Mesenchymal stem cell (in vitro differentiated cells and primary cell): ENCODE data around the gene GRIFIN.

Source experiments
- DNase-seq: peaks from one replicate; pipeline ENCODE4 v3.0.0-alpha.2; 2013
- H2AFZ ChIP-seq: one replicate; pipeline ENCODE4 v1.6.1; 2013; ENCODE audit warnings: low read depth, mild to moderate bottlenecking, control low read depth, inconsistent platforms, low read length, moderate library complexity
- H2AK5ac ChIP-seq: 2 replicates; pipeline ENCODE4 v1.6.1; 2013; ENCODE audit warnings: low read length, moderate library complexity, mild to moderate bottlenecking, inconsistent platforms; ENCODE audit not compliant: severe bottlenecking
- H2BK120ac ChIP-seq: one replicate; pipeline ENCODE4 v1.6.1; 2013; ENCODE audit warnings: low read depth, mild to moderate bottlenecking, inconsistent platforms, low read length, moderate library complexity
- H2BK12ac ChIP-seq, 2 experiments: one replicate each; pipeline ENCODE4 v1.6.1; 2013; ENCODE audit warnings: inconsistent platforms in 2 of 2, low read length in 2 of 2, mild to moderate bottlenecking in 2 of 2, moderate library complexity in 2 of 2, control low read depth in 1 of 2
- H2BK15ac ChIP-seq: one replicate; pipeline ENCODE4 v1.6.1; 2013; ENCODE audit warnings: mild to moderate bottlenecking, low read depth, inconsistent platforms; ENCODE audit not compliant: poor library complexity, severe bottlenecking
- H2BK5ac ChIP-seq: 2 replicates; pipeline ENCODE4 v1.6.1; 2013; ENCODE audit warnings: low read depth, mild to moderate bottlenecking, low read length, control low read depth, inconsistent platforms; ENCODE audit not compliant: poor library complexity, severe bottlenecking
- H3K14ac ChIP-seq, 2 experiments: one replicate each; pipeline ENCODE4 v1.6.1; 2013; ENCODE audit warnings: inconsistent platforms in 2 of 2, low read length in 2 of 2, control low read depth in 1 of 2, mild to moderate bottlenecking in 1 of 2, moderate library complexity in 1 of 2
- H3K18ac ChIP-seq, 2 experiments: one replicate each; pipeline ENCODE4 v1.6.1; 2013; ENCODE audit warnings: inconsistent platforms in 2 of 2, low read length in 2 of 2, control low read depth in 1 of 2, low read depth in 1 of 2, mild to moderate bottlenecking in 1 of 2
- H3K23ac ChIP-seq, 2 experiments: one replicate each; pipeline ENCODE4 v1.6.1; 2013; ENCODE audit warnings: inconsistent platforms in 2 of 2, low read length in 2 of 2, mild to moderate bottlenecking in 2 of 2, moderate library complexity in 2 of 2, control low read depth in 1 of 2
- H3K27ac ChIP-seq: 2 replicates; pipeline ENCODE4 v1.5.1; 2013; ENCODE audit warnings: mild to moderate bottlenecking, moderate library complexity, low read length, control low read depth, inconsistent platforms; ENCODE audit not compliant: poor library complexity, severe bottlenecking
- H3K27me3 ChIP-seq, 2 experiments: 2 replicates each; pipeline versions ENCODE4 v1.6.1 to v1.7.0; 2013; ENCODE audit warnings: low read length in 2 of 2, mild to moderate bottlenecking in 2 of 2, moderate library complexity in 2 of 2, control low read depth in 1 of 2, inconsistent platforms in 1 of 2; ENCODE audit not compliant: control insufficient read depth in 1 of 2, insufficient read depth in 1 of 2
- H3K36me3 ChIP-seq, 2 experiments: 2 replicates each; pipeline versions ENCODE4 v1.6.1 to v1.7.0; 2013; ENCODE audit warnings: low read length in 2 of 2, control low read depth in 1 of 2, inconsistent platforms in 1 of 2, low read depth in 1 of 2, mild to moderate bottlenecking in 1 of 2; ENCODE audit not compliant: insufficient read depth in 2 of 2, control insufficient read depth in 1 of 2
- H3K4ac ChIP-seq, 2 experiments: one replicate each; pipeline ENCODE4 v1.6.1; 2013; ENCODE audit warnings: inconsistent platforms in 2 of 2, low read length in 2 of 2, mild to moderate bottlenecking in 2 of 2, moderate library complexity in 2 of 2, control low read depth in 1 of 2, low read depth in 1 of 2
- H3K4me1 ChIP-seq: 2 replicates; pipeline ENCODE4 v1.6.1; 2013; ENCODE audit warnings: low read depth, low read length, control low read depth; ENCODE audit not compliant: control insufficient read depth, insufficient read depth
- H3K4me2 ChIP-seq: 2 replicates; pipeline ENCODE4 v1.6.1; 2013; ENCODE audit warnings: low read length, mild to moderate bottlenecking, inconsistent platforms; ENCODE audit not compliant: poor library complexity, severe bottlenecking
- H3K4me3 ChIP-seq, 2 experiments: 2 replicates each; pipeline versions ENCODE4 v1.5.1 to v1.7.0; 2013; ENCODE audit warnings: low read length in 2 of 2, mild to moderate bottlenecking in 2 of 2, control low read depth in 1 of 2, low read depth in 1 of 2; ENCODE audit not compliant: insufficient read depth in 1 of 2
- H3K79me1 ChIP-seq: replicated peaks from 2 replicates; pipeline ENCODE4 v1.6.1; 2013; ENCODE audit warnings: mild to moderate bottlenecking, control low read depth, low read length, inconsistent platforms; ENCODE audit not compliant: poor library complexity, severe bottlenecking
- H3K9ac ChIP-seq: 2 replicates; pipeline ENCODE4 v1.7.0; 2013; ENCODE audit warnings: mild to moderate bottlenecking, low read length, moderate library complexity
- H3K9me3 ChIP-seq: 2 replicates; pipeline ENCODE4 v1.7.0; 2013; ENCODE audit warnings: mild to moderate bottlenecking, low read length; ENCODE audit not compliant: control insufficient read depth
- H4K8ac ChIP-seq: one replicate; pipeline ENCODE4 v1.6.1; 2013; ENCODE audit warnings: inconsistent platforms, mild to moderate bottlenecking, low read length, moderate library complexity
- H4K91ac ChIP-seq: one replicate; pipeline ENCODE4 v1.6.1; 2013; ENCODE audit warnings: mild to moderate bottlenecking, low read length, inconsistent platforms
- WGBS: methylation state at CpG from one replicate; pipeline ENCODE4 v1.1.7; 2013; ENCODE audit warnings: mixed read lengths; 5-methylcytosine and 5-hydroxymethylcytosine counted together

Gene GRIFIN

DNA sequence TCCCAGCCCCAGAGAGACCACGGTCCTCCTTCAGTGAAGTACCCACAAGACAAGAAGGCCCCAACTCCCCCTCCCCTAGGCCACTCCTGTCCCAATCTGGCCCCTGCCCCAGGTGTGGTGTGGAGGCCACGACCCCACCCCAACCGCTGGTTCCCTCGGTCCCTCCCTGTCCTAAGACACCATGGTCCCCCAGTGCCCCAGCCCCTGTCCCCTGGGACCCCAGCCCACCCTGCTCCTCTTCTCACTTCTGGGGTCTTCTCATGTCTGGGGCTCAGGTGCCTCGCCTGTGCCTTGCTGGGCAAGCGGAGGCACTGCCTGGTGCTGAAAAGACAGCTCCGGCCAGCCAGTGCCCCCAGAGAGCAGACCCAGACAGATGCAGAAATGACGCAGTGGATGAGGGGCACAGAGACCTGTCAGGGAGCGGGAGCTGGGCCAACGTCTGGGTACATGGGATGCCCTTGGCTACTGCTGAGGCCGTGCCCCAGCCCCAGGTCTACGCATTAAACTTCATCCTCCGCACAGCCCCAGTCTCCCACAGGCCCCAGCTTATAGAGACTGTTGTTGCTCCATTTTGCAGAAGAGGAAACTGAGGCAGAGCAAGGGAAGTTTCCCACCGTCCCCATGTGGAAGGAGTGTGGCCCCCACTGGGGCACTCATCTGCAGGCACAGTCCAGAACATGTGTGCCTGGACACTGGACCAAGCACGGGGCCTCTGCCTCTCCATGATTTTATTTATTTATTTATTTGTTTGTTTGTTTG, 14.8 kb downstream of the GRIFIN start:
- Histone ChIP-seq H2AFZ (no peak overlapping the region), H3K4me1 (peaks cover 7% of the 10 kb centered on the region), H3K14ac (no peak overlapping the region), H4K91ac (no peak overlapping the region), H3K9ac (no peak overlapping the region), H3K27me3 (peaks cover 0 to 7% of the 10 kb centered on the region in 2 experiments), H3K79me1 (no peaks in the 10 kb centered on the region), H3K18ac (no peak overlapping the region), H2BK120ac (no peak overlapping the region), H3K36me3 (no peaks in the 10 kb centered on the region), H3K27ac (no peak overlapping the region), H2BK15ac (no peak overlapping the region), H3K9me3 (no peaks in the 10 kb centered on the region), H3K23ac (no peak overlapping the region), H3K4ac (no peak overlapping the region), H4K8ac (no peak overlapping the region), H2BK12ac (no peak overlapping the region), H2BK5ac (no peak overlapping the region), H3K4me2 (no peak overlapping the region), H2AK5ac (no peak overlapping the region), H3K4me3 (no peak overlapping the region)
- WGBS, result 76% methylated on average over 13 of the region's 15 CpGs
- no peak for DNase-seq

DNA sequence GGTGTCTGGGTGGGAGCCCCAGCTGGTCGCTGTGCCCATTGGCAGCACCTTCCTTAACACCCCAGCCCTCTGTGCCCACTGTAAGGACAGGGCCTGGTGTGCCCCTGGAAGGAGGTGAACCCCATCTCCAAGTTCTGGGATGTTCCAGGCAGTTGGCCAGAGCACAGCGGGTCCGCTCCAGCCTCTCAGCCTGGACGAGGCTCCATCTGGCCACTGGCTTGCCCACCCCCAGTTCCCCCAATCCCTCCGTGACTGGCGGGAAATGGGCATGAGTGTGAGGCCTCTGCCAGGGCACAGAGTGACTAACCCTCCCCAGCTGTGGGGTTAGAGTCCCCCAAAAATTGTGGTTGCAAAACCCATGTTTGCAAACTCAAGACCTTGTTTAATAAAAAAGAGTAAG, 15.6 kb downstream of the GRIFIN start:
- H3K27ac ChIP-seq, result no peak overlapping the region

DNA sequence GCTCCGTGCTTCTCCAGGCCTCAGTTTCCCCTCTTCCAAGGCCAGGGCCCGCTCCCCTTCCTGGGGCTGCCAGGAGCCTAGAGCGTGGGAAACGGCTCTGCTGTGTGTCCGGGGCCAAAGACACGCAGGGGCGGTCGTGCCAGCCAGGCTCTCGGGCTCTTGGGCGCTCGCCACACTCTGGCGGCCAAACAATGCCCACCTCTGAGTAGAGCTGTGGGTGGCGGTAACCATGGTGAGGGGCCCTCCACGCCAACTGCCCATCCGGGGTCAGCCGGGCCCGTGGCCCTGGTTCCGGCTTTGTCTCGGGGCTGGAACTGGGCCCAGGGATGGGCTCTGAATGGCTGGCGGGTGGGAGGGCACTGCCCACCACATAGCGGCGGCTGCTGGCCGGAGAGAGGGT, 16.0 kb downstream of the GRIFIN start:
- H4K8ac ChIP-seq, result no peak overlapping the region
- no peak overlapping the region for H3K9ac ChIP-seq
- no peak overlapping the region for H3K23ac ChIP-seq
- no peak overlapping the region for H2BK5ac ChIP-seq
- no peak overlapping the region for H3K27ac ChIP-seq
- H3K79me1 ChIP-seq, result no peaks in the 10 kb centered on the region
- no peaks in the 10 kb centered on the region for H3K9me3 ChIP-seq
- H2AFZ ChIP-seq, result no peak overlapping the region
- no peak overlapping the region for H3K4me2 ChIP-seq
- no peak overlapping the region for H2BK15ac ChIP-seq
- 93% methylated on average over 23 of the region's 23 CpGs for WGBS
- peaks cover 7% of the 10 kb centered on the region for H3K4me1 ChIP-seq
- H2AK5ac ChIP-seq, result no peak overlapping the region
- H3K27me3 ChIP-seq, result peaks cover 0 to 7% of the 10 kb centered on the region in 2 experiments
- H3K14ac ChIP-seq, result peak overlapping the region in 1 of 2 experiments; percentile 20
- no peak overlapping the region for H3K4ac ChIP-seq
- H2BK12ac ChIP-seq, result no peak overlapping the region
- H4K91ac ChIP-seq, result no peak overlapping the region
- no peak overlapping the region for H3K18ac ChIP-seq
- DNase-seq, result no peak
- H2BK120ac ChIP-seq, result no peak overlapping the region
- H3K36me3 ChIP-seq, result no peaks in the 10 kb centered on the region
- H3K4me3 ChIP-seq, result no peak overlapping the region

More for the DNA sequence above, 15.6 kb downstream of the GRIFIN start:
- Histone ChIP-seq H3K4me2 (no peak overlapping the region), H2AK5ac (no peak overlapping the region), H4K91ac (no peak overlapping the region), H3K27me3 (peaks cover 0 to 7% of the 10 kb centered on the region in 2 experiments), H2BK120ac (no peak overlapping the region), H3K18ac (no peak overlapping the region), H3K79me1 (no peaks in the 10 kb centered on the region), H4K8ac (no peak overlapping the region), H3K4ac (no peak overlapping the region), H3K4me1 (peaks cover 7% of the 10 kb centered on the region), H2BK15ac (no peak overlapping the region), H3K23ac (no peak overlapping the region), H3K14ac (no peak overlapping the region), H2AFZ (no peak overlapping the region), H2BK5ac (no peak overlapping the region), H2BK12ac (no peak overlapping the region), H3K9ac (no peak overlapping the region), H3K36me3 (no peaks in the 10 kb centered on the region), H3K4me3 (no peak overlapping the region), H3K9me3 (no peaks in the 10 kb centered on the region)
- no peak for DNase-seq
- WGBS, result 96% methylated on average over 6 of the region's 6 CpGs

DNA sequence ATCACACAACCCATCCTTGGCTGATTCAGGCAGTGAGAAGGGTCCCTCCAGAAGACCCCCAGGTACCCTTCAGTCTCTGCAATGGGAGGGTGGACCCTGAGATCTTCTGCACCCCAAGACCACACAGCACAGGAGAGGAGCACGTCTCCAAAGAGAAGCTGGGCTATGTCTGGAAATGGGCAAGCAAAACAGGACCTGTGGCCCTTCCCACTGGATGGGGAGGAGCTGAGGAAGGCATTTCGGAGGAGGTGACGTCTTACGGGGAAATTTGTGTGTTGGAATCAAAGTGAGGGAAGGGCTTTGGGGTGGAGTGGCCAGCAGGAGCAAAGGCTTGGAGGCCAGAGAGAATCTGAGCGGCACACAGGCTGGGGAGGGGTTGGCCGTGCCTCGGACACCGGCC, 16.5 kb downstream of the GRIFIN start:
- H3K9ac ChIP-seq, result no peak overlapping the region
- H2AK5ac ChIP-seq, result no peak overlapping the region
- no peak overlapping the region for H2BK5ac ChIP-seq
- no peak overlapping the region for H3K23ac ChIP-seq
- H3K4me2 ChIP-seq, result no peak overlapping the region
- no peak overlapping the region for H2BK120ac ChIP-seq
- no peak overlapping the region for H2BK15ac ChIP-seq
- no peak overlapping the region for H2AFZ ChIP-seq
- H2BK12ac ChIP-seq, result no peak overlapping the region
- peaks cover 7% of the 10 kb centered on the region for H3K4me1 ChIP-seq
- no peak overlapping the region for H4K8ac ChIP-seq
- H3K4ac ChIP-seq, result no peak overlapping the region
- DNase-seq, result no peak
- H4K91ac ChIP-seq, result no peak overlapping the region
- 82% methylated on average over 8 of the region's 8 CpGs for WGBS
- no peaks in the 10 kb centered on the region for H3K79me1 ChIP-seq
- H3K27me3 ChIP-seq, result peaks cover 0 to 7% of the 10 kb centered on the region in 2 experiments
- H3K27ac ChIP-seq, result no peak overlapping the region
- H3K4me3 ChIP-seq, result no peak overlapping the region
- no peak overlapping the region for H3K18ac ChIP-seq
- no peaks in the 10 kb centered on the region for H3K36me3 ChIP-seq
- no peak overlapping the region for H3K14ac ChIP-seq
- H3K9me3 ChIP-seq, result no peaks in the 10 kb centered on the region
